CD4-positive, alpha-beta T cell (primary cell): ENCODE results near the gene CEP192. TPM values are rescaled to one million over a fixed set of nuclear protein-coding genes. Genes with fewer than 3 reads are reported as not detected.
A peak's percentile ranks its signal among the peaks of the same experiment; 100 is the strongest.

ENCODE experiments used
- ATAC-seq: fragments of 200-7000 bp; cut with Tn5 transposase; one replicate; pipeline ENCODE4 v1.10.0; 2022; ENCODE audit warnings: mild to moderate bottlenecking; ENCODE audit not compliant: poor library complexity
- CTCF ChIA-PET: fragments of 350-600 bp; sonication (Branson Sonifier 250); formaldehyde crosslinking; loops from one replicate; lab custom pipeline; 2021; ENCODE audit warnings: antibody characterized with exemption, inconsistent platforms; lab: Charles Lee
- POLR2A ChIA-PET: fragments of 350-600 bp; sonication (Branson Sonifier 250); formaldehyde crosslinking; loops from one replicate; lab custom pipeline; 2021; ENCODE audit warnings: antibody characterized with exemption, inconsistent platforms; lab: Charles Lee
- DNase-seq, 14 experiments: peaks; one replicate each; pipeline ENCODE4 v3.0.0-alpha.2; 2013 to 2020; ENCODE audit warnings: mixed read lengths in 2 of 14
- H3K27ac ChIP-seq, 2 donors: one replicate each; pipeline versions ENCODE4 v1.5.1 to v1.7.0; 2013; ENCODE audit warnings: low read length in 2 of 2, low read depth in 1 of 2, mild to moderate bottlenecking in 1 of 2
- H3K27me3 ChIP-seq, 2 experiments: 1 replicate in 1 of 2; 2 replicates in 1 of 2; pipeline versions ENCODE4 v1.6.1 to v1.7.0; 2013; ENCODE audit warnings: low read length in 2 of 2, control low read depth in 1 of 2, mild to moderate bottlenecking in 1 of 2, moderate library complexity in 1 of 2; ENCODE audit not compliant: insufficient read depth in 2 of 2, control insufficient read depth in 1 of 2
- H3K36me3 ChIP-seq: one replicate; pipeline ENCODE4 v1.6.1; 2013; ENCODE audit warnings: low read length, control low read depth; ENCODE audit not compliant: insufficient read depth
- H3K4me1 ChIP-seq: one replicate; pipeline ENCODE4 v1.6.1; 2013; ENCODE audit warnings: low read length, control low read depth; ENCODE audit not compliant: insufficient read depth
- H3K4me3 ChIP-seq: one replicate; pipeline ENCODE4 v1.5.1; 2013; ENCODE audit warnings: mild to moderate bottlenecking, low read length, moderate library complexity
- H3K9me3 ChIP-seq, 2 experiments: 1 replicate in 1 of 2; 2 replicates in 1 of 2; pipeline versions ENCODE4 v1.6.1 to v1.7.0; 2013; ENCODE audit warnings: low read length in 2 of 2, mild to moderate bottlenecking in 2 of 2, control low read depth in 1 of 2, moderate library complexity in 1 of 2; ENCODE audit not compliant: control insufficient read depth in 1 of 2, insufficient read depth in 1 of 2
- H3K27ac Mint-ChIP-seq: one replicate; pipeline ENCODE4 v1.8.0; 2020; ENCODE audit warnings: mixed read lengths
- H3K27me3 Mint-ChIP-seq: one replicate; pipeline ENCODE4 v1.8.0; 2021; ENCODE audit warnings: mixed read lengths
- H3K36me3 Mint-ChIP-seq: one replicate; pipeline ENCODE4 v1.8.0; 2021; ENCODE audit warnings: low read depth, mixed read lengths
- H3K4me1 Mint-ChIP-seq: one replicate; pipeline ENCODE4 v1.8.0; 2021; ENCODE audit warnings: low read depth, mixed read lengths
- H3K4me3 Mint-ChIP-seq: one replicate; pipeline ENCODE4 v1.8.0; 2020; ENCODE audit warnings: mild to moderate bottlenecking, mixed read lengths
- H3K9me3 Mint-ChIP-seq: one replicate; pipeline ENCODE4 v1.8.0; 2020; ENCODE audit warnings: mixed read lengths
- intact Hi-C, 2 experiments: fragments of 100-400 bp; cut with DNase I in 1 of 2; cut with micrococcal nuclease in 1 of 2; formaldehyde crosslinking; loops; one replicate each; pipeline versions ENCODE4 v1.15.1 to v1.9.0; 2023 to 2025; cut with DNase I, micrococcal nuclease
- total RNA-seq, 174 experiments: library from RNA in 2 of 174; stranded (reverse) in 2 of 174; gene quantifications; one replicate each; pipeline ENCODE4 v1.2.3 and lab custom pipeline; 2021 to 2026
- TF ChIP-seq, protein P1 (sequence below): fragments of 200-600 bp; IDR thresholded peaks from one replicate; pipeline ENCODE4 v1.8.0; 2022; ENCODE audit warnings: antibody characterized with exemption, mild to moderate bottlenecking

The CEP192 gene
- total RNA-seq, 2 experiments from 2014 or later = 23.4 to 25.0 TPM

DNA sequence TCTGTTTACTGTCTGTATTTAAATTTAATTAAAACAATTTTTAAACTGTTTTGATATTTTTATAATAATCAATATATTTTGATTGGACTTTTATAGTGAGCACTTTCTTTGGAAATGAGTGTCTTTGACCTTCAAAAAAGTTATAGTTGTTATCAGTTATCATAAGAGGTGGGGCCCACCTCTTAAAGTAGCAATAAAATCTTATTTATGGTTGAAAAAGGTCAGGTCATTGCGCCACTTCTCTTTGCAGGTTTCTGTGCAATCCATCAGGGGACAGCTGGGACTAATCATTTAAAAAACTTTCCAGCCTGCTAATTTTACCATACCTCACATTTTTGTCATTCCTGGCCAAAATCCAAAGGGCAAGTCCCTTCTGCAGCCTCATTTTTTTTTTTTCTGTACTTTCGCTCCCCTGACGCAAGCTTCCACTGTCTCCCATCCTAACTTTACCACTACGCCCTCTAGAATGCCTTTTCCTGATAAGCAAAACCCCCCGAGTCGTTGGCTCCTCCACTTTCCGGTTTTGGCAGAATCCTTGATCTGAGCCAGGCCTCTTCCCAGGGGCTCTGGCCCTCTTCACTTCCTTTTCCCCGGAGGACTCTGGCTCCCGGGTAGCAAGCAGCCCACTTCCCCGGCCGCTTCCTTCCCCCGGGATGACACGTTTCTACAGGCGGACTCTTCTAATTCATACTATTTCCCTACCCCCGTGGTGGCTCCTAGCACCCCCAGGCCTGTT, 44.4 kb upstream of the CEP192 start:
- H3K9me3 ChIP-seq = no peaks in the 10 kb centered on the region
- Mint-ChIP-seq H3K27ac (peak overlapping the region; percentile 96), H3K36me3 (peaks cover 9% of the 10 kb centered on the region), H3K27me3 (no peaks in the 10 kb centered on the region), H3K4me1 (peaks cover 38% of the 10 kb centered on the region), H3K9me3 (no peaks in the 10 kb centered on the region), H3K4me3 (peak overlapping the region; percentile 92)
- ATAC-seq = no peak
- peak overlapping the region; percentile 66 for H3K4me3 ChIP-seq
- no peaks in the 10 kb centered on the region for H3K36me3 ChIP-seq
- intact Hi-C loops = loop anchor here (1.0 to 5.0 kb wide), 6 partner anchors 62 to 781 kb away; partner anchors contain the start of genes AFG3L2 (in 2 of the 2), FAM210A (in 2 of the 2), RNMT (in 2 of the 2) and PTPN2 (in 1 of the 2)
- H3K27me3 ChIP-seq = no peaks in the 10 kb centered on the region
- ChIA-PET POLR2A (interaction anchor here (2.1 to 3.3 kb wide), 4 partner anchors 36 to 570 kb away, joined by 6 to 47 read pairs (median 44); partner anchors contain the start of genes AFG3L2, CEP192 and PTPN2), CTCF (interaction anchor here (1.7 to 2.1 kb wide), 2 partner anchors 45 to 220 kb away, joined by 4 to 5 read pairs; no protein-coding TSS in a partner anchor)
- DNase-seq = peak in 2 of 14 experiments; percentile 3 to 11
- peaks cover 38% of the 10 kb centered on the region for H3K4me1 ChIP-seq
- H3K27ac ChIP-seq = peak overlapping the region; percentile 77 to 81
- TF ChIP-seq, protein P1, sequence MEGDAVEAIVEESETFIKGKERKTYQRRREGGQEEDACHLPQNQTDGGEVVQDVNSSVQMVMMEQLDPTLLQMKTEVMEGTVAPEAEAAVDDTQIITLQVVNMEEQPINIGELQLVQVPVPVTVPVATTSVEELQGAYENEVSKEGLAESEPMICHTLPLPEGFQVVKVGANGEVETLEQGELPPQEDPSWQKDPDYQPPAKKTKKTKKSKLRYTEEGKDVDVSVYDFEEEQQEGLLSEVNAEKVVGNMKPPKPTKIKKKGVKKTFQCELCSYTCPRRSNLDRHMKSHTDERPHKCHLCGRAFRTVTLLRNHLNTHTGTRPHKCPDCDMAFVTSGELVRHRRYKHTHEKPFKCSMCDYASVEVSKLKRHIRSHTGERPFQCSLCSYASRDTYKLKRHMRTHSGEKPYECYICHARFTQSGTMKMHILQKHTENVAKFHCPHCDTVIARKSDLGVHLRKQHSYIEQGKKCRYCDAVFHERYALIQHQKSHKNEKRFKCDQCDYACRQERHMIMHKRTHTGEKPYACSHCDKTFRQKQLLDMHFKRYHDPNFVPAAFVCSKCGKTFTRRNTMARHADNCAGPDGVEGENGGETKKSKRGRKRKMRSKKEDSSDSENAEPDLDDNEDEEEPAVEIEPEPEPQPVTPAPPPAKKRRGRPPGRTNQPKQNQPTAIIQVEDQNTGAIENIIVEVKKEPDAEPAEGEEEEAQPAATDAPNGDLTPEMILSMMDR = no peak

DNA sequence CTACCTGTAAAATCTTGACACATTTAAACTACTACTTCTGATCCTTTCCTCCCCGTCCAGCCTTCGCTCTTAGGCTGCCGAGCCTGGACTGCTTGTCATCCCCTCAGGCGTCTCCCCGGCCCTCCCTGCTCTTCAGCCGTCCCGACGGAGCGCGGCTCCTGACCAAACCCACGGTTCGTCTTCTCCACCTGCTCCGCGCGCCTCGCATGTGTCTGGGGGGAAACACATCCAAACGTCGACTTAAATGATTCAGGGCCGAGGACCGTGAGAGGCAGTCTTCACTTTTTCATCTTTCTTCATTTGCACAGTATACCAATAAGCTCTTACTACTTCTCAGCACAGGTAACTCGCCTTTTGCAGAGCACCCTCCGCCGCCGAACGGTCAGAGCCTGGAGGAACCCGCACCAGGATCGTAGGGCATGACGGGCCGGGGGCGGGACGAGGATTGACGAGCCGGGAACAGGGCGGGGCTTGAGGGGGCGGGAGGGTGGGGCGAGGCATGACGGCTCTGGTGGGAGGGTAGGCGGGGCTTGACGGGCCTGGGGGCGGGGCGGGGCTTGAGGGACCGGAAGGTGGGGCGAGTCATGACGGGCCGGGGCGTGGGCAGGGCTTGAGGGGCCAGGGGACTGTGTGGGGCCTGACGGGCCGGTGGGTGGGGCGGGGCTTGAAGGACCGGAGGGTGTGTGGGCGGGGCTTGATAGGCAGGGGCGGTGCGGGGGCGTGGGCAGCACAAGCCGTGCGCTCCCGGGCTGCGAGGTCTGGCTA, 43.7 kb upstream of the CEP192 start, which contains the start of gene SEH1L:
Gene SEH1L (plus strand): TSS at position 727 of the 765 bp plus-strand sequence. CDS start 111 bp downstream, outside the sequence.
- TF ChIP-seq, protein P1 = no peak
- Histone ChIP-seq H3K36me3 (no peaks in the 10 kb centered on the region), H3K4me1 (peaks cover 38% of the 10 kb centered on the region), H3K9me3 (no peaks in the 10 kb centered on the region), H3K27ac (peak within 1 kb of the TSS; percentile 93 to 96), H3K27me3 (no peaks in the 10 kb centered on the region), H3K4me3 (peak within 1 kb of the TSS; percentile 69)
- intact Hi-C loops = loop anchor here (1.0 to 5.0 kb wide), 8 partner anchors 43 to 780 kb away; partner anchors contain the start of genes AFG3L2 (in 2 of the 2), CEP192 (in 2 of the 2), FAM210A (in 2 of the 2) and RNMT (in 2 of the 2)
- H3K27me3 Mint-ChIP-seq = no peaks in the 10 kb centered on the region
- ATAC-seq (peak; percentile 80), DNase-seq (peak; percentile 96 to 100 (median 99))
- peaks cover 12% of the 10 kb centered on the region for H3K36me3 Mint-ChIP-seq
- H3K4me3 Mint-ChIP-seq = peak within 1 kb of the TSS; percentile 92
- no peaks in the 10 kb centered on the region for H3K9me3 Mint-ChIP-seq
- ChIA-PET POLR2A (interaction anchor here (0.9 to 3.3 kb wide), 16 partner anchors 13 to 780 kb away, joined by 3 to 47 read pairs (median 6); partner anchors contain the start of genes AFG3L2, CEP192, CEP76 and PSMG2), CTCF (interaction anchor here (1.7 to 2.1 kb wide), 2 partner anchors 44 to 221 kb away, joined by 4 to 5 read pairs; no protein-coding TSS in a partner anchor)
- peaks cover 38% of the 10 kb centered on the region for H3K4me1 Mint-ChIP-seq
- H3K27ac Mint-ChIP-seq = peak within 1 kb of the TSS; percentile 96
